GM06990 (cell line): ENCODE results near the gene PTPRN2.
"Not testable (repeated sequence)": the region's sequence is repeated elsewhere in the genome, so short reads cannot be mapped to it uniquely, and the experiment has no call there.

ENCODE experiments used
- DNase-seq: peaks from one replicate; pipeline ENCODE4 v3.0.0-alpha.2; 2011; ENCODE audit not compliant: insufficient read length; ENCODE audit errors: extremely low read depth
- H3K27me3 ChIP-seq: replicated peaks from 2 replicates; pipeline ENCODE4 v1.6.0; 2011; ENCODE audit warnings: low read length; ENCODE audit not compliant: control insufficient read depth, insufficient read depth
- H3K36me3 ChIP-seq: 2 replicates; pipeline ENCODE4 v1.5.1; 2011; ENCODE audit warnings: low read length; ENCODE audit not compliant: control insufficient read depth, insufficient read depth
- H3K4me3 ChIP-seq: replicated peaks from 2 replicates; pipeline ENCODE4 v1.5.1; 2011; ENCODE audit warnings: low read depth, mild to moderate bottlenecking, control low read depth, low read length
- TF ChIP-seq, protein P1 (sequence below): IDR thresholded peaks from 2 replicates; pipeline ENCODE4 v1.5.1; 2011; ENCODE audit warnings: low read length, control low read depth, mild to moderate bottlenecking, inconsistent platforms; ENCODE audit not compliant: insufficient read depth, poor library complexity, severe bottlenecking

PTPRN2 gene

DNA sequence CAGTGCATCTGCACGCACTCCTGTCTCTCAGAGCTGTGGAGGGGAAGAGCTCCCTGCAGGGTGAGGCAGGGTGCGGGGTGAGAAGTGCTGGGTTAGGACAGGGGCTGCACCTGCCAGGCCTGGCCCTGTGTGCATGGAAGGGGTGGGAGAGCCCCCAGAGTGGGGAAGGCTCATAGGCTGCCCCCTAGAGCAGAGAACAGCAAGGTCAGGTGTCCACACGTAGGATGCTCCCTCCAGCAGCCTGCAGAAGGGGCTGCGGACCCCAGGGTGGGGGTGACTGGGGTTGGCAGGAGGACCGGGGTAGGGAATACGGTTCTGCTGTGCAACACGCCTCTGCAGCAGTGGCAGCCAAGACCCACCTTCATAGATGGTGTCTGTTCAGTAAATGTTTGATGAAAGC, 208.6 kb downstream of the PTPRN2 start:
- Histone ChIP-seq H3K36me3 (no peaks in the 10 kb centered on the region), H3K4me3 (no peak overlapping the region), H3K27me3 (no peaks in the 10 kb centered on the region)
- TF ChIP-seq, protein P1, sequence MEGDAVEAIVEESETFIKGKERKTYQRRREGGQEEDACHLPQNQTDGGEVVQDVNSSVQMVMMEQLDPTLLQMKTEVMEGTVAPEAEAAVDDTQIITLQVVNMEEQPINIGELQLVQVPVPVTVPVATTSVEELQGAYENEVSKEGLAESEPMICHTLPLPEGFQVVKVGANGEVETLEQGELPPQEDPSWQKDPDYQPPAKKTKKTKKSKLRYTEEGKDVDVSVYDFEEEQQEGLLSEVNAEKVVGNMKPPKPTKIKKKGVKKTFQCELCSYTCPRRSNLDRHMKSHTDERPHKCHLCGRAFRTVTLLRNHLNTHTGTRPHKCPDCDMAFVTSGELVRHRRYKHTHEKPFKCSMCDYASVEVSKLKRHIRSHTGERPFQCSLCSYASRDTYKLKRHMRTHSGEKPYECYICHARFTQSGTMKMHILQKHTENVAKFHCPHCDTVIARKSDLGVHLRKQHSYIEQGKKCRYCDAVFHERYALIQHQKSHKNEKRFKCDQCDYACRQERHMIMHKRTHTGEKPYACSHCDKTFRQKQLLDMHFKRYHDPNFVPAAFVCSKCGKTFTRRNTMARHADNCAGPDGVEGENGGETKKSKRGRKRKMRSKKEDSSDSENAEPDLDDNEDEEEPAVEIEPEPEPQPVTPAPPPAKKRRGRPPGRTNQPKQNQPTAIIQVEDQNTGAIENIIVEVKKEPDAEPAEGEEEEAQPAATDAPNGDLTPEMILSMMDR: no peak
- DNase-seq: no peak

DNA sequence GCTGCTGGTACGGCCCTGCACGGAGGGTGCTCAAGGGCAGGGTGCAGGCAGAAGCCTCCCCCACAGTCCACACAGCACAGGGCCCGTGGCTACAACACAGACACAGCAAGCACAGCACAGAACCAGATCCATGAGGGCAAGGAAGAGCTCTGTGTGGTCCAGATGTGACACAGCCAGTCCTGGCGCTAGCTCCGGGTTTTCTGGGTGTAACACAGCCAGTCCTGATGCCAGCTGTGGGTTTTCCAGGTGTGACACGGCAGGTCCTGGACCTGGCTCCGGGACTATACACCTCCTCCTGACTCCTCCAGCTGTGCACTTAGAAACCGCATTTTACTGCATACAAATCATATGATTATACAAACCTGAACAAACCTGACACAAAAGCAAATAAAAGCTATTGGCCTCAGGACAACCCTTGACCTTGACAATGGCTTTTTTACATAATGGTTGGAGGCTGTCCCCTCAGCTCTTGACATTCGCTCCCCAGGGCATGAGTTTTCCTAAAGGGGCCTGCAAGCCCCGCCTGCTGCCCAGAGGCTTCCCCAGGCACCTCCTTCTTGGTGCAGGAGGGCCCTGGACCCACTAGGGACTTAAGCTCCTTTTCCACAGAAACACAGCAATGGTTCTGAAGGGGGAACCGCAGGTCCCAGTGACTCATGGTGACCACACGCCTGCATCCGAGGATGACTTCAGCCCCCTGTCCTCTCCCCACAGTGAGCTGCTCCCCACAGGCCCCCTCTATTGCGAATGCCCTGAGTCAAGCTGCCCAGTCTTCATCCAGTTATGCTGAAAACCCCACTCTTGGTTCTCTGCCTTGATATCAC, 209.6 kb downstream of the PTPRN2 start:
- TF ChIP-seq, protein P1: no peak
- DNase-seq: no peak

GRCh38 chr7:158376839-158377186, 210.8 kb downstream of the PTPRN2 start:
- not testable (repeated sequence) for DNase-seq, H3K27me3 ChIP-seq, H3K36me3 ChIP-seq, H3K4me3 ChIP-seq

More for the DNA sequence above, 209.6 kb downstream of the PTPRN2 start:
- Histone ChIP-seq H3K36me3 (no peaks in the 10 kb centered on the region), H3K4me3 (no peak overlapping the region), H3K27me3 (no peaks in the 10 kb centered on the region)

DNA sequence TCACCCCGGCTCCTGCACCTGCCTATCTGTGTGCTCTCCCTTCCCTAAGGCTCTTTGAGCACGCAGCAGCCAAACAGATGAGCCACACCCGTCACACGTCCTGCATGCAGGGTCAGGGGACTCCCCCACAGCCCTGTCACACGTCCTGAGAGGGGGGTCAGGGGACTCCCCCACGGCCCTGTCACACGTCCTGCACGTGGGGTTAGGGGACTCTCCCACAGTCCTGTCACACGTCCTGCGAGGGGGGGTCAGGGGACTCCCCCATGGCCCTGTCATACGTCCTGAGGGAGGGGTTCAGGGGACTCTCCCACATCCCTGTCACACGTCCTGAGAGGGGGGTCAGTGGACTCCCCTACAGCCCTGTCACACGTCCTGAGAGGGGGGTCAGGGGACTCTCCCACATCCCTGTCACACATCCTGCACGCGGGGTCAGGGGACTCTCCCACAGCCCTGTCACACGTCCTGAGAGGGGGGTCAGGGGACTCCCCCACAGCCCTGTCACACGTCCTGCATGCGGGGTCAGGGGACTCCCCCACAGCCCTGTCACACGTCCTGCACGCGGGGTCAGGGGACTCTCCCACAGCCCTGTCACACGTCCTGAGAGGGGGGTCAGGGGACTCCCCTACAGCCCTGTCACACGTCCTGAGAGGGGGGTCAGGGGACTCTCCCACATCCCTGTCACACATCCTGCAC, 211.3 kb downstream of the PTPRN2 start:
- not testable (repeated sequence) for H3K27me3 ChIP-seq, H3K36me3 ChIP-seq, H3K4me3 ChIP-seq, DNase-seq

- H3K36me3 ChIP-seq: no peaks in the 10 kb centered on the region
- H3K4me3 ChIP-seq: no peak overlapping the region
- H3K27me3 ChIP-seq: no peaks in the 10 kb centered on the region
- TF ChIP-seq, protein P1: no peak
- DNase-seq: no peak
These were observed 212.6 kb downstream of the PTPRN2 start for GRCh38 chr7:158375034-158375433.

- TF ChIP-seq, protein P1: no peak
- Histone ChIP-seq H3K36me3 (no peaks in the 10 kb centered on the region), H3K4me3 (no peak overlapping the region), H3K27me3 (no peaks in the 10 kb centered on the region)
- DNase-seq: no peak
These were observed 213.0 kb downstream of the PTPRN2 start for GRCh38 chr7:158374586-158374985.

- H3K27me3 ChIP-seq: no peaks in the 10 kb centered on the region
These were observed 213.5 kb downstream of the PTPRN2 start for GRCh38 chr7:158374146-158374545.

More at GRCh38 chr7:158374146-158374545, 213.5 kb downstream of the PTPRN2 start:
- TF ChIP-seq, protein P1: no peak
- Histone ChIP-seq H3K36me3 (no peaks in the 10 kb centered on the region), H3K4me3 (no peak overlapping the region)
- DNase-seq: no peak
